ENCODE results near the gene CSPG4.
A peak's percentile ranks its signal among the peaks of the same experiment; 100 is the strongest.
"Not testable (repeated sequence)": the region's sequence is repeated elsewhere in the genome, so short reads cannot be mapped to it uniquely, and the experiment has no call there.

The CSPG4 gene, protein sequence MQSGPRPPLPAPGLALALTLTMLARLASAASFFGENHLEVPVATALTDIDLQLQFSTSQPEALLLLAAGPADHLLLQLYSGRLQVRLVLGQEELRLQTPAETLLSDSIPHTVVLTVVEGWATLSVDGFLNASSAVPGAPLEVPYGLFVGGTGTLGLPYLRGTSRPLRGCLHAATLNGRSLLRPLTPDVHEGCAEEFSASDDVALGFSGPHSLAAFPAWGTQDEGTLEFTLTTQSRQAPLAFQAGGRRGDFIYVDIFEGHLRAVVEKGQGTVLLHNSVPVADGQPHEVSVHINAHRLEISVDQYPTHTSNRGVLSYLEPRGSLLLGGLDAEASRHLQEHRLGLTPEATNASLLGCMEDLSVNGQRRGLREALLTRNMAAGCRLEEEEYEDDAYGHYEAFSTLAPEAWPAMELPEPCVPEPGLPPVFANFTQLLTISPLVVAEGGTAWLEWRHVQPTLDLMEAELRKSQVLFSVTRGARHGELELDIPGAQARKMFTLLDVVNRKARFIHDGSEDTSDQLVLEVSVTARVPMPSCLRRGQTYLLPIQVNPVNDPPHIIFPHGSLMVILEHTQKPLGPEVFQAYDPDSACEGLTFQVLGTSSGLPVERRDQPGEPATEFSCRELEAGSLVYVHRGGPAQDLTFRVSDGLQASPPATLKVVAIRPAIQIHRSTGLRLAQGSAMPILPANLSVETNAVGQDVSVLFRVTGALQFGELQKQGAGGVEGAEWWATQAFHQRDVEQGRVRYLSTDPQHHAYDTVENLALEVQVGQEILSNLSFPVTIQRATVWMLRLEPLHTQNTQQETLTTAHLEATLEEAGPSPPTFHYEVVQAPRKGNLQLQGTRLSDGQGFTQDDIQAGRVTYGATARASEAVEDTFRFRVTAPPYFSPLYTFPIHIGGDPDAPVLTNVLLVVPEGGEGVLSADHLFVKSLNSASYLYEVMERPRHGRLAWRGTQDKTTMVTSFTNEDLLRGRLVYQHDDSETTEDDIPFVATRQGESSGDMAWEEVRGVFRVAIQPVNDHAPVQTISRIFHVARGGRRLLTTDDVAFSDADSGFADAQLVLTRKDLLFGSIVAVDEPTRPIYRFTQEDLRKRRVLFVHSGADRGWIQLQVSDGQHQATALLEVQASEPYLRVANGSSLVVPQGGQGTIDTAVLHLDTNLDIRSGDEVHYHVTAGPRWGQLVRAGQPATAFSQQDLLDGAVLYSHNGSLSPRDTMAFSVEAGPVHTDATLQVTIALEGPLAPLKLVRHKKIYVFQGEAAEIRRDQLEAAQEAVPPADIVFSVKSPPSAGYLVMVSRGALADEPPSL (N-terminal part only)

GRCh38 chr15:75712668-75713337 lies at the start of gene CSPG4:
CSPG4 (minus strand) TSS chr15:75712848; CDS start chr15:75712755, 93 bp downstream.
- no peak for DNase-seq

DNA sequence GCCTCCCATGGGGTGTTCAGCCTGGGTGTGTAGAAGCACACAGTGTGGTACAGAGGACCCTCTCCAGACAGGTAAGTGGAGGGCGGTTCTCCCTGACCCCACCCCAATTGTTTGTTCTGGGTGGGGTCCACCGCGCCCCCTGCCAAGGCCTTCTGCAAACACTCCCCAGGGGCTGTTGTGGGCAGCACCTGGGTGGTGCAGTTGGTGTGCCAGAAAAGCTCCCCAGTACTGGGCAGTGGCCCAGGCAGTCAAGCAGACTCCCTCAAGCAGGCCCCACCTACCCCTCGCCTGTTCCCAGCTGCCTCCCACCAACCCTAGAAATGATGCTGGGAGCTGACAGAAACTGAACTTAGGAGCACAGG lies 49.7 kb upstream of the CSPG4 start:
- DNase-seq = not testable (repeated sequence)

- DNase-seq = no peak
These were observed 49.1 kb upstream of the CSPG4 start for GRCh38 chr15:75761446-75762356.

- DNase-seq = no peak
These were observed 48.2 kb upstream of the CSPG4 start for GRCh38 chr15:75760704-75761435.

- DNase-seq = not testable (repeated sequence)
These were observed 47.5 kb upstream of the CSPG4 start for GRCh38 chr15:75760131-75760520.

DNA sequence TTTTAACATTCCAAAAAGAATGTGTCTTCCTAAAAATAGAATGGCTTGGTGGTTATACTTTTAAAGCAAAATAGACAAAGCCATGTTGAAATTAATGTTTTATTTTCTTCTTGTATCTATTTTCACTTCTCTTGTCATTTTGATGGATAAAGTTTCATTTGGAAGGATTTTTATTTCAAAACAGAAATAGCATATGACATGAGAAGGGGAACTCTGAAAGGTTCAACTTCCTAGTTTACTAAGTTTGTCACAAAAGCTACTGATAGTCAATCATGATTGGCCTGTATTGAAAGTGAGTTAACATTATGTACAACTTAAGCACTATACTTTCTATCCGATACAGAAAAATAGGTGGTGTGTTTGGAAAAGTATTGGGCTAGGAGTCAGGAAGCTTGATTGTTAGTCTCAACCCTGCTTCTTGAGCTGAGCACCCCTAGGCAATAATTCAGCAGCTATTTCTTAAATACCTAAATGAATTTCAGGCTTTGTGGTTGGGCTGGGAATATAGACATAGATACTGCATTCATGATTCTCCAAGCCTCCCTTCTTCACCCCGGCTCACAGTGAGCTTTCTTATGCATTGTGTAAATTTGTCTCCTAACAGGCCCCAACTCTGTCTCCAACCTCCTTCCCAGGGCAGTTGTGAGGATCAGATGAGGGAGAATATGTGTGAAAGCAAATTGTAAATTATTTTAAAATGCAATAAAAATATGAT lies 46.9 kb upstream of the CSPG4 start:
- no peak for DNase-seq

DNA sequence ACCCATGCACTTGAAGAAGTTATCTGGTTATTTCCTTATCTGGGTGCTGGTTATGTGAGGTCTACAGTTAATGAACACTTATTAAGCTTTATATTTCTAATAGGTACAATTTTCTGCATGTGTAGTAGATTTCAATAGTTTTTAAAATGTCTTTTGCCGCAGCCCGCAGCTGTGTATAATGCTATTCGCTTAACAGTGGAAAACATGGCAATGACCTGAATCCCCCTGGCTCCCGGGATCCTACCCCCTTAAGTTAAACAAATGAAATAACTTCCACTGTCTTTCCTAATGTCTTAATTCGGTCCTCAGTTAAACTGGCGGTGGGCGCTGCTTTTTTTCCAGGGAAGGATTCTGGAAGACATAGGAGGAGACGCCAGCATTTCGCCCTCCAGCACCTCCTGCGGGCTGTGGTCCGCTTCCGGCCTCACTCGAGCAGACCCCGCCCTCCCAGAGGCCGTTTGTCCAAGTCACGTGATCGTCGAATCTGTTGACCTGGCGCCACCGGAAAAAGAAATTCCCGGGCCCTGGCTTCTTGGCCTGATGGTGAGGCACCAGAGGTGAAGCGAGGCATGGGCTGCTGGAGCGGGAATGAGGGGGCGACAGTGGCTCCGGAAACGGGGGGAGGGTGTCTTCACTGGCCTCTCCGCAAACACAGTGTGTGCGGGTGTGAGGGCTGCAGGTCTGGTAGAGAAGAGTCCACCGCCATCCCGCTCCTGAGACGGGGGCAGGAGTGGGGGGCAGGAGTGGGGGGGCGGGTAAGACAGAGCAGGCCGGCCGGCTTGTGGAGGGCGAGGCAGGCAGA lies 45.6 kb upstream of the CSPG4 start:
- DNase-seq = peak; percentile 42 to 64

DNA sequence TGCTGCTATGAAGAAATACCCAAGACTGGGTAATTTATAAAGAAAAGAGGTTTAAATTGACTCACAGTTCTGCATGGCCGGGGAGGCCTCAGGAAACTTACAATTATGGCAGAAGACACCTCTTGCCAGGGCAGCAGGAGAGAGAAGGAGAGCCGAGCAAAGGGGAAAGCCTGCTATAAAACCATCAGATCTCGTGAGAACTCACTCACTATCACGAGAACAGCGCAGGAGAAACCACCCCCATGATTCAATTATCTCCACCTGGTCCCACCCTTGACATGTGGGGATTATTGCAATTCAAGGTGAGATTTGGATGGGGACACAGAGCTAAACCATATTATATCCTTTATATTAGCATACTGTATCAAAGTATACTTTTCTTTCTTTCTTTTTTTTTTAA lies 42.2 kb upstream of the CSPG4 start:
- not testable (repeated sequence) for DNase-seq

- no peak for DNase-seq
These were observed 40.5 kb upstream of the CSPG4 start for GRCh38 chr15:75753145-75753544.

- no peak for DNase-seq
These were observed 39.2 kb upstream of the CSPG4 start for GRCh38 chr15:75751891-75752290.

- no peak for DNase-seq
These were observed 38.6 kb upstream of the CSPG4 start for GRCh38 chr15:75751116-75751875.

DNA sequence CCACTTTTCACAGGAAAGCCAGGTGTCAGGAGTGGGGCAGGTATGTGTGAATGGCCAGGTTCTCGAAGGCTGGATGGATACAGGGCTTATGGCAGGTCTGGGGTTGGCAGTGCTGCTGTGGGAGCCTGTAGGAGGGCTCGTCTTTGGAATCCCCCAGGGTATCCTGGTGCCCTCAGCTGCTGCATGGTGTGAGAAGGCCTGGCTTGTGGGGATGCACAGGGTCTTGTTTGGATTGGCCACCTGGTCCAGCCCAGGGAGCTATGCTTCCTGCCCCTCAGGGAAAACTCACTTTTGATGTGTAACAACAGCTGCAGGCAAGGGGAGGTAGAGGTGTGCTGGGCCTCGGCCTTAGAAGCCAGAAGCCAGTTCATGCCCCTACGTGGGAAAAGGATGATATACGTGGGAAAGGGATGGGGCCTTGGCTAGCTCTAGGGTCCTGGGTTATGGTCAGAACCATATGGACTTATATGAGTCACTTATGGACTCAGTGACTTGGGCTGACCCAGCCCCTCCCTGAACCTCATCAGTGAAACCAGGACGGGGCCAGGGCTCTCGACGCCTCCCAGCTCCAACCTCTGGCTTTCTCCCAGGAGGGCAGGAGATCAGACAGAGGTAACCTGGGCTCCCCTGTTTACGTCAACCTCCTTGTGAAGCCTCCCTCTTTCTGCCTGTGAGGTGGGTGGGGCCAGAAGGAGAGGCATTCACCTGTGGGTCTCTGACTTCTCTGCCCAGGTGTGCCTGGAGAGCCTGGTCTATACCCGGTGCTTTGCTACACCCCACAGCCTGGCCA lies 37.8 kb upstream of the CSPG4 start:
- no peak for DNase-seq

- no peak for DNase-seq
These were observed 37.2 kb upstream of the CSPG4 start for GRCh38 chr15:75749820-75750219.

GRCh38 chr15:75748882-75749281 lies 36.2 kb upstream of the CSPG4 start:
- not testable (repeated sequence) for DNase-seq

GRCh38 chr15:75747121-75747520 lies 34.5 kb upstream of the CSPG4 start:
- DNase-seq = not testable (repeated sequence)

DNA sequence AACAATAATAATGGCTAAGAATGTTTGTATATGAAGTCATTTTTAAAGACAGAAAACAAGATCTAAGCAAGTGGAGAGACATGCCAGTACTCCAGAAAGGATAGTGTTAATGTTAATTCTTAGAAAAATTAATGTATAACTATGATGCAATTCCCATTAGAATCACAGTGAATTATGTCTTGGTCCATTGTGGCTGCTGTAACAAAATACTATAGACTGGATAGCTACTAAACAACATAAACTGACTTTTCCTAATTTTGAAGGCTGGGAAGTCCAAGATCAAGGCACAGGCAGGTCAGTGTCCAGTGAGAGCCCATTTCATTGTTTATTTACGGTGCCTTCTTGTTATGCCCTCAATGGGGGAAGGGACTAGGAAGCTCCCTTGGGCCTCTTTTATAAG lies 32.7 kb upstream of the CSPG4 start:
- no peak for DNase-seq

GRCh38 chr15:75742346-75742745 lies 29.7 kb upstream of the CSPG4 start:
- not testable (repeated sequence) for DNase-seq
